HG03520 (cell line): Measurements from ENCODE around the gene MYO7A.

ENCODE experiments used
- ATAC-seq: cut with Tn5 transposase; IDR thresholded peaks from one replicate; pipeline ENCODE4 v1.9.1; 2021; ENCODE audit warnings: mild to moderate bottlenecking, moderate library complexity; ENCODE audit not compliant: unreplicated experiment

MYO7A gene

GRCh38 chr11:77181799-77182541, 53.9 kb downstream of the MYO7A start:
- no peak for ATAC-seq

- ATAC-seq = no peak
Measured at GRCh38 chr11:77182542-77183430, 54.7 kb downstream of the MYO7A start.

GRCh38 chr11:77183431-77183984, 55.5 kb downstream of the MYO7A start:
- no peak for ATAC-seq

GRCh38 chr11:77184136-77184860, 56.3 kb downstream of the MYO7A start:
- no peak for ATAC-seq

- no peak for ATAC-seq
Measured at GRCh38 chr11:77186302-77186701, 58.3 kb downstream of the MYO7A start.

GRCh38 chr11:77187111-77187750, 59.2 kb downstream of the MYO7A start:
- ATAC-seq = no peak

GRCh38 chr11:77187776-77188632, 60.0 kb downstream of the MYO7A start:
- no peak for ATAC-seq

GRCh38 chr11:77188633-77189491, 60.8 kb downstream of the MYO7A start:
- no peak for ATAC-seq

GRCh38 chr11:77189588-77190210, 61.7 kb downstream of the MYO7A start:
- no peak for ATAC-seq

- ATAC-seq = no peak
Measured at GRCh38 chr11:77190331-77191075, 62.5 kb downstream of the MYO7A start.

GRCh38 chr11:77191429-77191822, 63.4 kb downstream of the MYO7A start:
- no peak for ATAC-seq

GRCh38 chr11:77191823-77192495, 63.9 kb downstream of the MYO7A start:
- no peak for ATAC-seq

- ATAC-seq = no peak
Measured at GRCh38 chr11:77193167-77193566, 65.1 kb downstream of the MYO7A start.

GRCh38 chr11:77193911-77194830, 66.1 kb downstream of the MYO7A start:
- ATAC-seq = no peak

GRCh38 chr11:77195071-77195755, 67.2 kb downstream of the MYO7A start:
- no peak for ATAC-seq
